ENCODE measurements around the gene FAM47E.
A peak's percentile ranks its signal among the peaks of the same experiment; 100 is the strongest.
"Not testable (repeated sequence)": the region's sequence is repeated elsewhere in the genome, so short reads cannot be mapped to it uniquely, and the experiment has no call there.

FAM47E gene

DNA sequence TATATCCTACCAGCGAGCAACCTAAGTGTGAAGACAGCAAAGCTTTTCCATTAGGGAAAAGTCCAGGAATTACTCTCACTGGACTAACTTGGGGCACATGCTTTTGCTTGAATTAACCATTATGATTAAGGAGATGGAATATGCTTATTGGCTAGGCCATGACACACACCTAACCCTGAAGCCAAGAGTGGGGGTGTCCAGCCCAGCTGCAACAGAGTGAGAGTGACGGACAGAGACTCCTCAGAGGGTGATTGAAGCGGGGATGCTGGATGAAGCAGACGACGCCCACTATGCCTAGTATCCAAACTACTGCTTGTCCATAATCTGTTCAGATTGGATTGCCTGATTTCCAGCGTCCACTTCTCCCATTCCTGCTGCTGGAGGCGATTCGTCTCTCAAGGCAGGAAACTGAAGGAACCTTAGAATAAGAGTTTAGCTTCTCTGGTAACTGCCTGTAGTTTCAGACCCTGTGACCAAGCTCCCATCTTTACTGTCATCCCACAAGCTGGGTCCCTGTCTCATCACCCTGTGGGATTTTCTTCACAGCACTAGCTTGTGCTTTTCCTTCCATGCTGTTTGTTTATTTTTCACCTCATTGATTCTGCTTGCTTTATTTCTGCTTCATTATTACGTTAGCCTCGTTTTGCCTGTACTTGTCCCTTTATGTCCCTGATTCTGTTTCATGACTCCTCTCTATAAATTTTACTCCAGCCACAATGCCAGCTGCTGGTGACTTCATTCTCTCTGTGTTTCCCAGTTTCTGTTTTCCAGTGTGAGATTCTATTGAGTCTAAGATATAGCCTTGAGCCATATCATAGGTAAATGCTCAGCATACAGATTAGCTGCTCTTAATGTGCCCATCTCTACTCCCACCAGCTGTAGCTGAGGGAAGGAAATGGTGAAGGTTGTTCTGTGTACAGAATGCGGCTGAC, 19.0 kb downstream of the FAM47E start:
- FAIRE-seq, result no peak

GRCh38 chr4:76271248-76271647, 19.7 kb downstream of the FAM47E start:
- FAIRE-seq, result no peak

GRCh38 chr4:76272073-76272472, 20.6 kb downstream of the FAM47E start:
- FAIRE-seq, result no peak

- no peak for FAIRE-seq
Observed at GRCh38 chr4:76272582-76272981, 21.1 kb downstream of the FAM47E start.

DNA sequence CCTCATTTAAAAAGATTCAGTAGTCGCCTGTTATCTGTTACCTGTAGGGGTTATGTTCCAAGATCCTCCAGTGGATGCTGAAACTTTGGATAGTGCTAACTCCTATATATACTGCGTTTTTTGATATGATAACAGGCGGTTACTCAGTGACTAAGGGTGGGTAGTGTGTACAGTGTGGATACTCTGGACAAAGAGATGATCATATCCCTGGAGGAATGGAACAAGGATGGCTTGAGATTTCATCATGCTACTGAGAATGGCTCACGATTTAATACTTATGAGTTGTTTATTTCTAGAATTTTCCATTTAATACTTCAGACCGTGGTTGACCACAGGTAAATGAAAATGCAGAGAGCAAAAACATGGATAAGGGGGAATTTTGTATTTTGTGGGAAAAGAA, 21.5 kb downstream of the FAM47E start:
- FAIRE-seq, result no peak

DNA sequence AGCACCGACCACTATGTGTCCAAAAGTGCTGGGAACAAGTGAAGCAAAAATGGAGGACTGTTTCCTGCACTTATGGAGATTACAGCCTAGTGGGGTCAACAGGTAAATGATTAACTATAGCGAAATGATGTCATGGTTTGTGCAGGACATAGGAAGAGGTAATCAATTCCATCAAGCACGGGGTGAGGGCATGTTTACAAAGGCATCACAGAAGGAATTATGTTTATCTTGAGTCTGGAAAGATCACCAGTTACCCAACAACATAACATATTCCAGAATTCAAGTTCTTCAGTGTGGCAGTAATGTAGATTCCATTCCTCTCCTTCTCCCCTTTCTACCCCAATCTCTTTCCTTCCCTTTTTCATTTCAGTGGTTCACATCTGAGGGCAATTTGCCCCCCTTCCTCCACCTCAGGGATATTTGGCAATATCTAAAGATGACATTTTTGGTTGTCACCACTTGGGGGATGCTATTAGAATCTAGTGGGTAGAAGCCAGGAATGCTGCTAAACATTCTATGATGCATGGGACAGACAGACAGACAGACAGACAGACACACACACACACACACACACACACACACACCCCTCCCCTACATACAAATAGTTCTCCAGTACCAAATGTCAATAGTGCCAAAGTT, 24.1 kb downstream of the FAM47E start:
- no peak for FAIRE-seq

DNA sequence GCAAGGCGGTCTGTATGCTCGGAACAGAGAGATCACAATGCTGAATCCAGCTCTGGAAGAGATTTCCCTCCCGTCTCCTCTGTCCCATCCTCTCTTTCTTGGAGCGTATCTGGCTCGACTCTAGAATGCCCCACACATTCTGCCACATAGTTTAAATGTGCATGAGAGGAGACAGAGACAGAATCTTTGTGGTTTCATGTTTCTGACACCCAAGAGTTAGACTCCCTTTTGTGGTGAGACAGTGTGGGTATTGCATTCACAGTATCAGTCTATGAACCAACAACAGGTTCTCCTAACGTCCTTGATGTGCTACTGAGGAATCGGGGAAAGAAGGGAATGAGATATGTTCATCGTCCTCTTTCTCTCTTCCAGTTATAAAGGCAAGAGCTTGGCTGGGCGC, 25.3 kb downstream of the FAM47E start:
- FAIRE-seq, result no peak

DNA sequence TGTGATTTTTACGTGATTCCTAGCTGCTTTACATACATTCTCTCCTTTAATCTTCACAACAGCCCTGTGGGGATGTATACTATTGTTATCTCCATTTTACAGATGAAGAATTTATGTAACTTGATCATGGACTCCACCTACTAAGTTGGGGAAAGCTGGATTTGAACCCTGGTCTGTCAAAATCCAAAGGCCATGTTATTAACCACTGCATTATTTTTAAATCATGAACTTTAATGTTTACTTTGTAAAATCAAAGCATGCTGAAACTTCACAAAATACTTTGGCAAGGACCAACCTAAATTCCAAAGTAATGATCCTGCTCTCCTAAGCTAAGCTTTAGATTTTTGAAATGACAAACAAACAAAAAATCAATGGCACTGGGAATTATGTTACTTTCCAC, 26.1 kb downstream of the FAM47E start:
- FAIRE-seq, result no peak

DNA sequence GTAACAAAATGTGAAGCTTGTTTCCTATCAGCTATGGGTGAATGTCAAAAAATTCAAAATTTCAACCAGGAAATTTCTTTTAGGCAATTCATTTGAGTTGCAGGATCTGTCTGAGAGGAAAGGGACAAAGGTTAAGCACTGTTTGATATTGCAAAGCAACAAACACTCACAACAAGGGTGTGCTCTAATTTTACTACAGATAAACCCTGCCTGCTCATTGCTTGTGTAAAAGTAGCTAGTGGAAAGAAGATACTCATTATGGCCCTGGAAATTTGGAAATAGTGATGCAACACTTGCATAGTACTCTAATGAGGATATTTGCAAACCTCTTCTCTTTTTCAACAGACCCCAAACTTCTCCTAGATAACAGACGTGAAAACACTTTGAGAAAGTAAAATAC, 27.1 kb downstream of the FAM47E start:
- peak; percentile 21 for FAIRE-seq

DNA sequence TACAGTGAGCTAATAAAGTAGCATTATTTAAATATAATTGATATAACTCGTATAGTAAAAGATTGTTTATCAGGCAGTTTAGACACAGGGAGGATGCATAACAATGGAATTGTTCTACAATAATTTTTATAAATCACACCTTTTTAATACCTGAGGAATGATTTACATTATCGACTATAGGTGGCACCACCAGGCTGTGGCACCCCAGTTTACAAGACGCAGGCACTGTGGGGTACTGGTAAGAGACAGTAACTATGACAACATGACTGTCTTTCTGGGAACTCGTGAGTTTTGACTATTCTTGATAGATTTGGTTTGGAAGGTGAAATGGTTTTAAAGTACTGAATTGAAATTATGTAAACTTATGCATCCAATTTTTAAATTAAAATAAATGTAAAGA, 27.9 kb downstream of the FAM47E start:
- FAIRE-seq, result no peak

GRCh38 chr4:76280488-76281441, 29.2 kb downstream of the FAM47E start:
- FAIRE-seq, result no peak

- not testable (repeated sequence) for FAIRE-seq
Observed at GRCh38 chr4:76281594-76281993, 30.1 kb downstream of the FAM47E start.

DNA sequence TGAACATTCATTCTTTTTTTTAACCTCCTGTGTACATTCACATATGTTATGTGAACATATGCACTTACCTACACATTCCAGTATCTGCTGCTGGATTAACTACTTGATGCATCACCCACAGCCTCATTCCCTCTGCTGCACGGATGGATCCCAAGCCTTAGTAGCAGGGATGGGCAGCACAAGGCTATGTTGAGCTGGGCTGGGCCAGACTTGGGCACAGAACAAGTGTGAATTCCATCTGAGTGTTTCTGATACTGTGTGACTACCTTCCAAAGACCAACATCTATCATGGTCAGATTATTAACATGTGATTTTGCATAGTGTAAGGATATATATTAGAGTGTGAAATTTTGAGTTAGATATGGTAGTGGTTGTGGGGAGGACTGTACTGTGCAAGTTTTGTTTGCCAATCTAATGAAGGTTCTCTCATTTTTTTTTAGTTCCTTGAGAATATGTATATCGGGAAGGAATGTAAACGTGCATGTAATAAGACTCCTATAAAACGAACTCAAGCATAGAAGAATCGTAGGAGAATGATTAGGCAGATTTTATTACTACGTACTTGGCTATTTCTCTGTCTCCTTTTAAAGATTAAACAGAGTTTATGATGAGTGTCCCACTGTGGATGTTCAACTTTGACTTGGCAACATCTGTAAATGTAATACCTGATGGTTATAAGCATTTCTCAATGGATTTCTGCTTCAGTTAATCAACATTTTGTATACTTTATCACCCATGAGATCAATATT, 31.6 kb downstream of the FAM47E start:
- no peak for FAIRE-seq

DNA sequence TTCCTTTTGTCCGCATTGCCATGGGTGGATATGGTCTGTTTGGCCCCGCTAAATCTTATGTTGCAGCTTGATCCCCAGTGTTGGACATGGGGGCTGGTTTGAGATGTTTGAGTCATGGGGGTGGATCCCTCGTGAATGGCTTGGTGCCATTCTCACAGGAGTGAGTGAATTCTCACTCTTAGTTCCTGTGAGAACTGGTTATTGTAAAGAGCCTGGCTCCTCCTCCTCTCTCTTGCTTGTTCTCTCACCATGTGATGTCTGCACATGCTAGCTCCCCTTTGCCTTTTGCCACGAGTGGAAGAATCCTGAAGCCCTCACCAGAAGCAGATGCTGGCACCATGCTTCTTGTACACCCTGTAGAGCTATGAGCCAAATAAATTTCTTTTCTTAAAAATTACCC, 32.4 kb downstream of the FAM47E start:
- FAIRE-seq, result no peak

DNA sequence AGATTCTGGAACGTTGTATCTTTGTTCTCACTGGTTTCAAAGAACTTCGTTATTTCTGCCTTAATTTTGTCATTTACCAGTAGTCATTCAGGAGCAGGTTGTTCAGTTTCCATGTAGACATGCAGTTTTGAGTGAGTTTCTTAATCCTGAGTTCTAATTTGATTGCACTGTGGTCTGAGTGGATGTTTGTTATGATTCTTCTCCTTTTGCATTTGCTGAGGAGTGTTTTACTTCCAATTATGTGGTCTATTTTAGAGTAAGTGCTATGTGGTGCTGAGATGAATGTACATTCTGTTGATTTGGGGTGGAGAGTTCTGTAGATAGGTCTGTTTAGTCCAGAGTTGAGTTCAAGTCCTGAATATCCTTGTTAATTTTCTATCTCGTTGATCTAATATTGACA, 36.3 kb downstream of the FAM47E start:
- FAIRE-seq, result not testable (repeated sequence)

DNA sequence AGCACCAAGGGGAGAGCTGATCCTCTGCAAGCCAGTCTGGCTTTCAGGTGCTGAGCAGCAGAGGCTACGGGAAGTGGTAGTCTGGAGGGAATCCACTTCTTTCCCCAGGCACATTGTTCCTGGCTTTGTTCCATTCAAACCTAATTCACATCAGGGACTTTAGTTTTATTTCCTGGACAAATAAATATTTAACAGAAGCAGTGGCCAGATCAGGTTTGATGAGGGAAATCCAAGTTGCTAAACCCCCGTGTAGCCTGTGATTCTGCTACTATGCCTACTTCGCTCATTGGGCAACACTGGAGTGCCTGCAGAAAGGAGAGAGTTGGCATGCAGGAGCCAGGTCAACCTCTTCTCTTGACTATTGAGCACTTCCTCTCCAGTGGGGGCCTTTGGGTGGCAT, 41.2 kb downstream of the FAM47E start:
- FAIRE-seq, result no peak

GRCh38 chr4:76293772-76294171, 42.3 kb downstream of the FAM47E start:
- no peak for FAIRE-seq

GRCh38 chr4:76296286-76296820, 44.8 kb downstream of the FAM47E start:
- FAIRE-seq, result no peak

GRCh38 chr4:76298227-76298626, 46.7 kb downstream of the FAM47E start:
- FAIRE-seq, result no peak

- no peak for FAIRE-seq
Observed at GRCh38 chr4:76300012-76300411, 48.5 kb downstream of the FAM47E start.

- no peak for FAIRE-seq
Observed at GRCh38 chr4:76301068-76301774, 49.7 kb downstream of the FAM47E start.

All from colon (tissue), 2 donors.